HCT116 (cell line): ENCODE measurements around the gene THBS1.

Experiments used
- CEBPB ChIP-seq: IDR thresholded peaks from 2 replicates; pipeline ENCODE4 v1.6.1; 2012; ENCODE audit warnings: low read depth
- ELF1 ChIP-seq: IDR thresholded peaks from 2 replicates; pipeline ENCODE4 v1.6.1; 2012; ENCODE audit warnings: low read depth, borderline replicate concordance
- EZH2 ChIP-seq: fragments of 200-600 bp; sonication (generic); IDR thresholded peaks from 2 replicates; pipeline ENCODE4 v1.6.1; 2017; ENCODE audit warnings: antibody characterized with exemption, mixed run types
- EZH2phosphoT487 ChIP-seq: fragments of 200-600 bp; IDR thresholded peaks from 2 replicates; pipeline ENCODE4 v1.6.1; 2018; ENCODE audit warnings: antibody characterized with exemption, borderline replicate concordance
- JUND ChIP-seq: IDR thresholded peaks from 2 replicates; pipeline ENCODE4 v1.6.1; 2012
- POLR2A ChIP-seq: IDR thresholded peaks from 2 replicates; pipeline ENCODE4 v1.7.0; 2011; ENCODE audit warnings: borderline replicate concordance; ENCODE audit not compliant: insufficient read depth, insufficient read length; ENCODE audit errors: extremely low read depth
- POLR2AphosphoS5 ChIP-seq: IDR thresholded peaks from 2 replicates; pipeline ENCODE4 v1.6.1; 2011; ENCODE audit warnings: mild to moderate bottlenecking, low read depth, low read length, moderate library complexity
- SIN3A ChIP-seq: IDR thresholded peaks from 2 replicates; pipeline ENCODE4 v1.6.1; 2012; ENCODE audit warnings: low read depth
- SP1 ChIP-seq: IDR thresholded peaks from 2 replicates; pipeline ENCODE4 v1.6.1; 2012; ENCODE audit warnings: low read depth
- ZBTB33 ChIP-seq: IDR thresholded peaks from 2 replicates; pipeline ENCODE4 v1.6.1; 2011; ENCODE audit warnings: mild to moderate bottlenecking, low read length, moderate library complexity; ENCODE audit not compliant: insufficient replicate concordance; ENCODE audit errors: extremely low read depth
- TF ChIP-seq, protein P1 (sequence below): IDR thresholded peaks from 2 replicates; pipeline ENCODE4 v1.6.1; 2012; ENCODE audit warnings: low read depth
- TF ChIP-seq, protein P2 (sequence below), 3 experiments: fragments of 200-600 bp in 1 of 3; sonication (generic) in 1 of 3; IDR thresholded peaks in 2 of 3; conservative IDR thresholded peaks in 1 of 3; 2 replicates each; pipeline ENCODE4 v1.5.1; 2012 to 2017; ENCODE audit warnings: low read depth in 2 of 3, low read length in 2 of 3, antibody characterized with exemption in 1 of 3, borderline replicate concordance in 1 of 3, control low read depth in 1 of 3, mild to moderate bottlenecking in 1 of 3, mixed read lengths in 1 of 3, mixed run types in 1 of 3, moderate library complexity in 1 of 3; ENCODE audit not compliant: insufficient read depth in 1 of 3
- TF ChIP-seq, protein P3 (sequence below): IDR thresholded peaks from 2 replicates; pipeline ENCODE4 v1.6.1; 2012
- TF ChIP-seq, protein P4 (sequence below): IDR thresholded peaks from 2 replicates; pipeline ENCODE4 v1.6.1; 2012

GRCh38 chr15:39624806-39625205, 43.9 kb downstream of the THBS1 start:
- TF ChIP-seq CEBPB (no peak), ZBTB33 (no peak), POLR2A (no peak), EZH2 (no peak), EZH2phosphoT487 (no peak), SIN3A (no peak), POLR2AphosphoS5 (no peak), ELF1 (no peak), JUND (no peak; the same call in 1 of the 2 replicates), SP1 (peak; percentile 11; the same call in 1 of the 2 replicates)
- TF ChIP-seq, protein P1, sequence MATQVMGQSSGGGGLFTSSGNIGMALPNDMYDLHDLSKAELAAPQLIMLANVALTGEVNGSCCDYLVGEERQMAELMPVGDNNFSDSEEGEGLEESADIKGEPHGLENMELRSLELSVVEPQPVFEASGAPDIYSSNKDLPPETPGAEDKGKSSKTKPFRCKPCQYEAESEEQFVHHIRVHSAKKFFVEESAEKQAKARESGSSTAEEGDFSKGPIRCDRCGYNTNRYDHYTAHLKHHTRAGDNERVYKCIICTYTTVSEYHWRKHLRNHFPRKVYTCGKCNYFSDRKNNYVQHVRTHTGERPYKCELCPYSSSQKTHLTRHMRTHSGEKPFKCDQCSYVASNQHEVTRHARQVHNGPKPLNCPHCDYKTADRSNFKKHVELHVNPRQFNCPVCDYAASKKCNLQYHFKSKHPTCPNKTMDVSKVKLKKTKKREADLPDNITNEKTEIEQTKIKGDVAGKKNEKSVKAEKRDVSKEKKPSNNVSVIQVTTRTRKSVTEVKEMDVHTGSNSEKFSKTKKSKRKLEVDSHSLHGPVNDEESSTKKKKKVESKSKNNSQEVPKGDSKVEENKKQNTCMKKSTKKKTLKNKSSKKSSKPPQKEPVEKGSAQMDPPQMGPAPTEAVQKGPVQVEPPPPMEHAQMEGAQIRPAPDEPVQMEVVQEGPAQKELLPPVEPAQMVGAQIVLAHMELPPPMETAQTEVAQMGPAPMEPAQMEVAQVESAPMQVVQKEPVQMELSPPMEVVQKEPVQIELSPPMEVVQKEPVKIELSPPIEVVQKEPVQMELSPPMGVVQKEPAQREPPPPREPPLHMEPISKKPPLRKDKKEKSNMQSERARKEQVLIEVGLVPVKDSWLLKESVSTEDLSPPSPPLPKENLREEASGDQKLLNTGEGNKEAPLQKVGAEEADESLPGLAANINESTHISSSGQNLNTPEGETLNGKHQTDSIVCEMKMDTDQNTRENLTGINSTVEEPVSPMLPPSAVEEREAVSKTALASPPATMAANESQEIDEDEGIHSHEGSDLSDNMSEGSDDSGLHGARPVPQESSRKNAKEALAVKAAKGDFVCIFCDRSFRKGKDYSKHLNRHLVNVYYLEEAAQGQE, result no peak
- TF ChIP-seq, protein P2, sequence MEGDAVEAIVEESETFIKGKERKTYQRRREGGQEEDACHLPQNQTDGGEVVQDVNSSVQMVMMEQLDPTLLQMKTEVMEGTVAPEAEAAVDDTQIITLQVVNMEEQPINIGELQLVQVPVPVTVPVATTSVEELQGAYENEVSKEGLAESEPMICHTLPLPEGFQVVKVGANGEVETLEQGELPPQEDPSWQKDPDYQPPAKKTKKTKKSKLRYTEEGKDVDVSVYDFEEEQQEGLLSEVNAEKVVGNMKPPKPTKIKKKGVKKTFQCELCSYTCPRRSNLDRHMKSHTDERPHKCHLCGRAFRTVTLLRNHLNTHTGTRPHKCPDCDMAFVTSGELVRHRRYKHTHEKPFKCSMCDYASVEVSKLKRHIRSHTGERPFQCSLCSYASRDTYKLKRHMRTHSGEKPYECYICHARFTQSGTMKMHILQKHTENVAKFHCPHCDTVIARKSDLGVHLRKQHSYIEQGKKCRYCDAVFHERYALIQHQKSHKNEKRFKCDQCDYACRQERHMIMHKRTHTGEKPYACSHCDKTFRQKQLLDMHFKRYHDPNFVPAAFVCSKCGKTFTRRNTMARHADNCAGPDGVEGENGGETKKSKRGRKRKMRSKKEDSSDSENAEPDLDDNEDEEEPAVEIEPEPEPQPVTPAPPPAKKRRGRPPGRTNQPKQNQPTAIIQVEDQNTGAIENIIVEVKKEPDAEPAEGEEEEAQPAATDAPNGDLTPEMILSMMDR (IDR thresholded peaks at IDR 0.05 in 2 of 3, conservative IDR thresholded peaks at IDR 0.05 in 1 of 3; ENCODE audit: borderline replicate concordance in 1 of 3, insufficient read depth in 1 of 3, low read depth in 2 of 3, low read length in 2 of 3), result no peak
- TF ChIP-seq, protein P3, sequence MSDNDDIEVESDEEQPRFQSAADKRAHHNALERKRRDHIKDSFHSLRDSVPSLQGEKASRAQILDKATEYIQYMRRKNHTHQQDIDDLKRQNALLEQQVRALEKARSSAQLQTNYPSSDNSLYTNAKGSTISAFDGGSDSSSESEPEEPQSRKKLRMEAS, result no peak
- TF ChIP-seq, protein P4, sequence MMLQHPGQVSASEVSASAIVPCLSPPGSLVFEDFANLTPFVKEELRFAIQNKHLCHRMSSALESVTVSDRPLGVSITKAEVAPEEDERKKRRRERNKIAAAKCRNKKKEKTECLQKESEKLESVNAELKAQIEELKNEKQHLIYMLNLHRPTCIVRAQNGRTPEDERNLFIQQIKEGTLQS, result no peak
